Activated CD8-positive, alpha-beta memory T cell treated with anti-CD3 and anti-CD28 coated beads, Interleukin-2, amount 50 U/mL, for 48 hours (primary cell): ENCODE data around the gene CMYA5.
"Not testable (repeated sequence)": the region's sequence is repeated elsewhere in the genome, so short reads cannot be mapped to it uniquely, and the experiment has no call there.

Source experiments
- DNase-seq: peaks from one replicate; pipeline ENCODE4 v3.0.0-alpha.2; 2020

The CMYA5 gene

GRCh38 chr5:79704553-79704952, 14.9 kb downstream of the CMYA5 start:
- no peak for DNase-seq

GRCh38 chr5:79705632-79706031, 16.0 kb downstream of the CMYA5 start:
- no peak for DNase-seq

- DNase-seq, result not testable (repeated sequence)
Measured at GRCh38 chr5:79706317-79706716, 16.7 kb downstream of the CMYA5 start.

- DNase-seq, result no peak
Measured at GRCh38 chr5:79707535-79707934, 17.9 kb downstream of the CMYA5 start.

- no peak for DNase-seq
Measured at GRCh38 chr5:79712741-79713140, 23.1 kb downstream of the CMYA5 start.

GRCh38 chr5:79713727-79714126, 24.1 kb downstream of the CMYA5 start:
- no peak for DNase-seq

GRCh38 chr5:79716839-79717238, 27.2 kb downstream of the CMYA5 start:
- no peak for DNase-seq

- DNase-seq, result no peak
Measured at GRCh38 chr5:79720096-79720495, 30.5 kb downstream of the CMYA5 start.

- DNase-seq, result no peak
Measured at GRCh38 chr5:79727451-79728355, 38.1 kb downstream of the CMYA5 start.

- DNase-seq, result no peak
Measured at GRCh38 chr5:79728396-79728795, 38.8 kb downstream of the CMYA5 start.

GRCh38 chr5:79729679-79730078, 40.0 kb downstream of the CMYA5 start:
- DNase-seq, result no peak

- DNase-seq, result no peak
Measured at GRCh38 chr5:79730564-79730963, 40.9 kb downstream of the CMYA5 start.

GRCh38 chr5:79731775-79732174, 42.1 kb downstream of the CMYA5 start:
- DNase-seq, result no peak

GRCh38 chr5:79736528-79737514, 47.2 kb downstream of the CMYA5 start:
- DNase-seq, result no peak

GRCh38 chr5:79738349-79738748, 48.7 kb downstream of the CMYA5 start:
- DNase-seq, result no peak

- no peak for DNase-seq
Measured at GRCh38 chr5:79742549-79743136, 53.0 kb downstream of the CMYA5 start.

GRCh38 chr5:79743846-79744605, 54.4 kb downstream of the CMYA5 start:
- no peak for DNase-seq

- no peak for DNase-seq
Measured at GRCh38 chr5:79745255-79745654, 55.6 kb downstream of the CMYA5 start.

GRCh38 chr5:79746642-79747569, 57.3 kb downstream of the CMYA5 start:
- no peak for DNase-seq

GRCh38 chr5:79750611-79751510, 61.2 kb downstream of the CMYA5 start:
- no peak for DNase-seq
